MM.1S (cell line): Measurements from ENCODE around the gene KDM5A.

ENCODE experiments used
- DNase-seq: peaks from one replicate; pipeline ENCODE4 v3.0.0-alpha.2; 2015
- H2AFZ ChIP-seq: fragments of 300-600 bp; sonication (generic); 2 replicates; pipeline ENCODE4 v1.6.0; 2016; ENCODE audit warnings: antibody characterized with exemption, low read length
- H3F3A ChIP-seq: fragments of 300-600 bp; sonication (generic); 2 replicates; pipeline ENCODE4 v1.6.1; 2016; ENCODE audit warnings: mild to moderate bottlenecking, antibody characterized with exemption, low read length, moderate library complexity, mixed read lengths; ENCODE audit not compliant: insufficient read depth
- H3K27ac ChIP-seq: fragments of 300-600 bp; sonication (generic); 2 replicates; pipeline ENCODE4 v1.5.1; 2016; ENCODE audit warnings: mild to moderate bottlenecking, low read length
- H3K27me3 ChIP-seq: fragments of 300-600 bp; sonication (generic); replicated peaks from 2 replicates; pipeline ENCODE4 v1.6.0; 2016; ENCODE audit warnings: low read length; ENCODE audit not compliant: insufficient read depth
- H3K36me3 ChIP-seq: fragments of 300-600 bp; sonication (generic); replicated peaks from 2 replicates; pipeline ENCODE4 v1.6.1; 2016; ENCODE audit warnings: mild to moderate bottlenecking, low read length, mixed read lengths; ENCODE audit not compliant: insufficient read depth
- H3K4me1 ChIP-seq: fragments of 300-600 bp; sonication (generic); 2 replicates; pipeline ENCODE4 v1.6.1; 2016; ENCODE audit warnings: low read length, mixed read lengths
- H3K4me2 ChIP-seq: fragments of 300-600 bp; sonication (generic); 2 replicates; pipeline ENCODE4 v1.6.0; 2016; ENCODE audit warnings: low read depth, low read length
- H3K4me3 ChIP-seq: fragments of 300-600 bp; sonication (generic); 2 replicates; pipeline ENCODE4 v1.5.1; 2016; ENCODE audit warnings: low read length, mixed read lengths
- H3K79me2 ChIP-seq: fragments of 300-600 bp; sonication (generic); 2 replicates; pipeline ENCODE4 v1.6.1; 2016; ENCODE audit warnings: mixed run types, low read length, mixed read lengths
- H3K9ac ChIP-seq: fragments of 300-600 bp; sonication (generic); 2 replicates; pipeline ENCODE4 v1.6.1; 2016; ENCODE audit warnings: low read length, mixed read lengths
- H3K9me2 ChIP-seq: fragments of 300-600 bp; sonication (generic); replicated peaks from 2 replicates; pipeline ENCODE4 v1.6.1; 2016; ENCODE audit warnings: mild to moderate bottlenecking, low read length, mixed read lengths; ENCODE audit not compliant: insufficient read depth
- H3K9me3 ChIP-seq: fragments of 300-600 bp; sonication (generic); replicated peaks from 2 replicates; pipeline ENCODE4 v1.6.1; 2016; ENCODE audit warnings: mild to moderate bottlenecking, low read length, mixed read lengths; ENCODE audit not compliant: insufficient read depth
- H4K20me1 ChIP-seq: fragments of 300-600 bp; sonication (generic); 2 replicates; pipeline ENCODE4 v1.6.1; 2016; ENCODE audit warnings: mild to moderate bottlenecking, low read length, moderate library complexity, mixed read lengths; ENCODE audit not compliant: insufficient read depth
- EZH2 ChIP-seq: fragments of 300-600 bp; sonication (generic); optimal IDR thresholded peaks from 2 replicates; pipeline ENCODE3; 2017; ENCODE audit warnings: low read depth, mild to moderate bottlenecking, antibody characterized with exemption, low read length, mixed read lengths
- EZH2phosphoT487 ChIP-seq: fragments of 300-600 bp; sonication (generic); IDR thresholded peaks from 2 replicates; pipeline ENCODE4 v1.6.1; 2018; ENCODE audit warnings: antibody characterized with exemption, low read length
- TF ChIP-seq, protein P1 (sequence below): fragments of 300-600 bp; sonication (generic); IDR thresholded peaks from 2 replicates; pipeline ENCODE4 v1.5.1; 2016; ENCODE audit warnings: antibody characterized with exemption, low read length, mixed read lengths

The KDM5A gene

DNA sequence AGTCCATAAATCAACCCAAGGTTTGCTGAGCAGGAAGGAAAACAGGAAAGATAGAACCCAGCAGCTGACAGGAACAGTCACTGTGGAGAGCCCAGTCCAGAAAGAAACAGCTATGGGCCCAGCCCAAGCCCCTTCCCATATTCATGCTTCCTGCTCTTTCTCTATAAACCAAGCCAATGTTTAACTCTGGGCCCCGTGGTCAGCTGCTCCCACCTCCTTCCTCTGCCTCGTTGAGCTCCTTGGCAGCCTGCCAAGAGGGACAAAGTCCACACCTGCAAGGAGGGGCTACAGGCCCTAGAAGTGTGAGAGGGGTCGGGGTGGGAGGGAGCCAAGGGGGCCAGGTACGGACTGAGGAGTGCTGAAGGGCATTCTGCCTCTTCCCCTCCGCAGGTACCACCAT, 136.5 kb downstream of the KDM5A start:
- no peaks in the 10 kb centered on the region for H3K79me2 ChIP-seq
- H3K9me2 ChIP-seq: no peaks in the 10 kb centered on the region
- no peak overlapping the region for H3K4me2 ChIP-seq
- H3F3A ChIP-seq: no peaks in the 10 kb centered on the region
- no peak overlapping the region for H3K27ac ChIP-seq
- no peaks in the 10 kb centered on the region for H4K20me1 ChIP-seq
- TF ChIP-seq EZH2phosphoT487 (no peak), EZH2 (no peak)
- TF ChIP-seq, protein P1, sequence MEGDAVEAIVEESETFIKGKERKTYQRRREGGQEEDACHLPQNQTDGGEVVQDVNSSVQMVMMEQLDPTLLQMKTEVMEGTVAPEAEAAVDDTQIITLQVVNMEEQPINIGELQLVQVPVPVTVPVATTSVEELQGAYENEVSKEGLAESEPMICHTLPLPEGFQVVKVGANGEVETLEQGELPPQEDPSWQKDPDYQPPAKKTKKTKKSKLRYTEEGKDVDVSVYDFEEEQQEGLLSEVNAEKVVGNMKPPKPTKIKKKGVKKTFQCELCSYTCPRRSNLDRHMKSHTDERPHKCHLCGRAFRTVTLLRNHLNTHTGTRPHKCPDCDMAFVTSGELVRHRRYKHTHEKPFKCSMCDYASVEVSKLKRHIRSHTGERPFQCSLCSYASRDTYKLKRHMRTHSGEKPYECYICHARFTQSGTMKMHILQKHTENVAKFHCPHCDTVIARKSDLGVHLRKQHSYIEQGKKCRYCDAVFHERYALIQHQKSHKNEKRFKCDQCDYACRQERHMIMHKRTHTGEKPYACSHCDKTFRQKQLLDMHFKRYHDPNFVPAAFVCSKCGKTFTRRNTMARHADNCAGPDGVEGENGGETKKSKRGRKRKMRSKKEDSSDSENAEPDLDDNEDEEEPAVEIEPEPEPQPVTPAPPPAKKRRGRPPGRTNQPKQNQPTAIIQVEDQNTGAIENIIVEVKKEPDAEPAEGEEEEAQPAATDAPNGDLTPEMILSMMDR: no peak
- no peaks in the 10 kb centered on the region for H3K36me3 ChIP-seq
- no peak overlapping the region for H3K9ac ChIP-seq
- no peak overlapping the region for H2AFZ ChIP-seq
- H3K4me3 ChIP-seq: no peak overlapping the region
- H3K27me3 ChIP-seq: peaks cover 23% of the 10 kb centered on the region
- H3K9me3 ChIP-seq: no peaks in the 10 kb centered on the region
- no peaks in the 10 kb centered on the region for H3K4me1 ChIP-seq
- no peak for DNase-seq

DNA sequence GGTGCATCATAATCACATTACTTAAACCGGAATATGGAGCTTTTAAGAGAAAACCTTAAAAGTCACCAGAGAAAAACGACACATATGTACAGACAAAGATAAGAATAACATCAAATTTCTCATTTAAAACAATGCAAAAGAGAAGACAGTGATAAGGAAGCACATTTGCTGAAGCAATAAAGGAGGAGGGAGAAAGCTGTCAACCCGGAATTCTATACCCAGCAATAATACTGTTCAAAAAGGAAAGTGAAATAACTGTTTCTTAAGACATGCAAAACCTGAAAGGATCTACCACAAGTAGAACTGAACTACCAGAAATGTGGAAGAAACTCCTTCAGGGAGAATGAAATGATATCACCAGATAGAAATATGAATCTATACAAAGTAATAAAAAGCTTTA, 141.8 kb downstream of the KDM5A start:
- Histone ChIP-seq H3K9me2 (no peaks in the 10 kb centered on the region), H3F3A (no peaks in the 10 kb centered on the region), H3K9ac (no peak overlapping the region), H4K20me1 (no peaks in the 10 kb centered on the region), H3K4me3 (no peak overlapping the region), H3K27ac (no peak overlapping the region), H2AFZ (no peak overlapping the region), H3K4me1 (no peaks in the 10 kb centered on the region), H3K4me2 (no peak overlapping the region), H3K36me3 (no peaks in the 10 kb centered on the region), H3K27me3 (peaks cover 9% of the 10 kb centered on the region; the same call in 1 of the 2 replicates), H3K9me3 (no peaks in the 10 kb centered on the region), H3K79me2 (no peaks in the 10 kb centered on the region)
- TF ChIP-seq EZH2: no peak
- TF ChIP-seq, protein P1: no peak
- TF ChIP-seq EZH2phosphoT487: no peak
- no peak for DNase-seq

DNA sequence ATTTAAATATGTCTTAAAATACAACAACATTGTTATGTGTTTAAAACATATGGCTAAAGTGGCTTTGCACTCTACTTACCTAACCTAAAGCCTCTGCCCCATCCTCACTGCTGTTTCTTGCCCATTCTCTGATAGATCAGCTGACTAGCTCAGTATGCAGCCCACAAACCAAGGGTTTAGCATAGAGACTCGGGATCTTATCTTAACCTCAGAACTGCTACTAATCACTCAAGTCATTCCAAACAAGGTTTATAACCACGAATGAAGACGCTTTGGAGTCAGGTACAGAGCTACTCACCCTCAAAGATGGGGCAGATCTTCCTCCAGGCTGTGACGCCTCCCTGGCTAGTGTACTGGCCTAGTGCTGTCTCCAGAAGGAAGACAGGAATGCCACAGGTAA, 145.7 kb downstream of the KDM5A start:
- no peak overlapping the region for H3K27ac ChIP-seq
- no peak overlapping the region for H3K9ac ChIP-seq
- no peak for TF ChIP-seq EZH2
- TF ChIP-seq, protein P1: no peak
- no peak for TF ChIP-seq EZH2phosphoT487
- DNase-seq: no peak
- H3K9me3 ChIP-seq: no peaks in the 10 kb centered on the region
- H3K27me3 ChIP-seq: peaks cover 16% of the 10 kb centered on the region; the same call in 1 of the 2 replicates
- no peak overlapping the region for H3K4me3 ChIP-seq
- H3K9me2 ChIP-seq: no peaks in the 10 kb centered on the region
- H2AFZ ChIP-seq: no peak overlapping the region
- no peaks in the 10 kb centered on the region for H3K79me2 ChIP-seq
- no peak overlapping the region for H3K4me2 ChIP-seq
- no peaks in the 10 kb centered on the region for H4K20me1 ChIP-seq
- H3K36me3 ChIP-seq: no peaks in the 10 kb centered on the region
- no peaks in the 10 kb centered on the region for H3F3A ChIP-seq
- H3K4me1 ChIP-seq: no peaks in the 10 kb centered on the region
